Keratinocyte (primary cell): ENCODE data around the gene FASN.

ENCODE experiments used
- CTCF ChIP-seq, 3 experiments: IDR thresholded peaks in 1 of 3; conservative IDR thresholded peaks in 1 of 3; optimal IDR thresholded peaks in 1 of 3; 2 replicates in 2 of 3; 3 replicates in 1 of 3; pipeline versions ENCODE3 to v1.5.1; 2011; ENCODE audit warnings: low read length in 3 of 3, mild to moderate bottlenecking in 3 of 3, moderate library complexity in 2 of 3, control low read depth in 1 of 3, inconsistent platforms in 1 of 3; ENCODE audit not compliant: insufficient read depth in 2 of 3; ENCODE audit errors: extremely low read depth in 1 of 3
- EZH2 ChIP-seq: IDR thresholded peaks from one replicate; pipeline ENCODE4 v1.6.1; 2012; ENCODE audit warnings: inconsistent platforms, mild to moderate bottlenecking, low read length, moderate library complexity

DNA sequence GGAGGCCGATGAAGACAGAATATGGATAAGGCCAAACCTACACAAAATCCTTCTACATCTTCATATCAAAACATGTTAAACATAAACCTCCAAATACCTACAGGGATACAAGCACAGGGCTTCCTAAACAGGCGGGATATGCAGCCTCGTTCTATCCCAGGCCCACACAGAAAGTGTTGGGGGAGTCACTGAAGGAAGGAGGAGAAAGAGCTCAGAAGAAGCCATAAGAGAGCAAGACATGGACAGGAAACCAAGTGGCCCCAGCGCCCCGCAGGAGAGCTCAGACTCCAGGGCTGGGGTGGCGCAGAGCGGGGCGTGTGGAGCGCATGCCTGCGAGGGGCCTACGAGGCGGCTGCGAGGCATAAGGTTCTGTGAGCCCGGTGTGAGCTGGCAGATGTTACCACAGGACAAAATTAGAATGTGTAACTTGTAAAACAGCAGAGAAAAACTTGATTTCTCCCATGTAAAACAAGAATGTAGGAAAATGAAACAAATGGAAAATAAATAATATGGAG, 11.0 kb upstream of the FASN start:
- no peak for TF ChIP-seq CTCF (optimal IDR thresholded peaks at IDR 0.05 in 1 of 3, IDR thresholded peaks at IDR 0.05 in 1 of 3, conservative IDR thresholded peaks at IDR 0.05 in 1 of 3; ENCODE audit: extremely low read depth in 1 of 3, insufficient read depth in 2 of 3, low read length in 3 of 3)
- TF ChIP-seq EZH2 = no peak
